HL-60 (cell line): Measurements from ENCODE around the gene GASK1A.

Source experiments
- DNase-seq, 2 experiments: peaks; one replicate each; pipeline ENCODE4 v3.0.0-alpha.2; 2010 to 2020; ENCODE audit warnings: low read depth in 1 of 2, low spot score in 1 of 2
- H3K27ac ChIP-seq: fragments of 250-450 bp; sonication (Bioruptor Pico); replicated peaks from 2 replicates; pipeline ENCODE4 v1.5.1; 2020; ENCODE audit warnings: mild to moderate bottlenecking, moderate library complexity
- H3K27me3 ChIP-seq: fragments of 250-450 bp; sonication (Bioruptor Pico); 2 replicates; pipeline ENCODE4 v1.5.1; 2021; ENCODE audit warnings: mild to moderate bottlenecking, moderate library complexity; ENCODE audit not compliant: insufficient read depth, poor library complexity, severe bottlenecking
- H3K4me3 ChIP-seq: replicated peaks from 2 replicates; pipeline ENCODE4 v1.5.1; 2011; ENCODE audit warnings: mild to moderate bottlenecking, control low read depth, low read length; ENCODE audit not compliant: insufficient read depth
- CTCF ChIP-seq: IDR thresholded peaks from one replicate; pipeline ENCODE4 v1.5.1; 2011; ENCODE audit warnings: low read length, control low read depth, inconsistent platforms; ENCODE audit not compliant: insufficient read depth
- GABPA ChIP-seq: IDR thresholded peaks from 2 replicates; pipeline ENCODE4 v1.6.1; 2012; ENCODE audit warnings: low read depth
- POLR2AphosphoS5 ChIP-seq: IDR thresholded peaks from 2 replicates; pipeline ENCODE4 v1.6.1; 2012; ENCODE audit warnings: low read depth
- REST ChIP-seq: IDR thresholded peaks from 2 replicates; pipeline ENCODE4 v1.6.1; 2012; ENCODE audit warnings: low read depth; ENCODE audit not compliant: insufficient replicate concordance
- SPI1 ChIP-seq: IDR thresholded peaks from 2 replicates; pipeline ENCODE4 v1.6.1; 2012; ENCODE audit warnings: low read depth, mild to moderate bottlenecking, borderline replicate concordance

The GASK1A gene

GRCh38 chr3:43095370-43095769 is 116.3 kb downstream of the GASK1A start:
- Histone ChIP-seq H3K27ac (no peak overlapping the region), H3K27me3 (no peaks in the 10 kb centered on the region), H3K4me3 (no peak overlapping the region)
- no peak for DNase-seq
- TF ChIP-seq CTCF (no peak), POLR2AphosphoS5 (no peak), REST (no peak), GABPA (no peak), SPI1 (no peak)

GRCh38 chr3:43096761-43097160 is 117.7 kb downstream of the GASK1A start:
- H3K4me3 ChIP-seq: no peak overlapping the region
- DNase-seq: no peak
- no peaks in the 10 kb centered on the region for H3K27me3 ChIP-seq
- H3K27ac ChIP-seq: no peak overlapping the region
- no peak for TF ChIP-seq GABPA
- no peak for TF ChIP-seq CTCF
- TF ChIP-seq POLR2AphosphoS5: no peak
- TF ChIP-seq SPI1: no peak
- TF ChIP-seq REST: no peak

GRCh38 chr3:43097400-43098080 is 118.4 kb downstream of the GASK1A start:
- no peak for DNase-seq
- Histone ChIP-seq H3K27ac (no peak overlapping the region), H3K4me3 (no peak overlapping the region), H3K27me3 (no peaks in the 10 kb centered on the region)
- TF ChIP-seq REST (no peak), SPI1 (no peak), POLR2AphosphoS5 (no peak), GABPA (no peak), CTCF (no peak)
